ENCODE results near the gene ACTN4.
"Not testable (repeated sequence)": the region's sequence is repeated elsewhere in the genome, so short reads cannot be mapped to it uniquely, and the experiment has no call there.

Gene ACTN4

DNA sequence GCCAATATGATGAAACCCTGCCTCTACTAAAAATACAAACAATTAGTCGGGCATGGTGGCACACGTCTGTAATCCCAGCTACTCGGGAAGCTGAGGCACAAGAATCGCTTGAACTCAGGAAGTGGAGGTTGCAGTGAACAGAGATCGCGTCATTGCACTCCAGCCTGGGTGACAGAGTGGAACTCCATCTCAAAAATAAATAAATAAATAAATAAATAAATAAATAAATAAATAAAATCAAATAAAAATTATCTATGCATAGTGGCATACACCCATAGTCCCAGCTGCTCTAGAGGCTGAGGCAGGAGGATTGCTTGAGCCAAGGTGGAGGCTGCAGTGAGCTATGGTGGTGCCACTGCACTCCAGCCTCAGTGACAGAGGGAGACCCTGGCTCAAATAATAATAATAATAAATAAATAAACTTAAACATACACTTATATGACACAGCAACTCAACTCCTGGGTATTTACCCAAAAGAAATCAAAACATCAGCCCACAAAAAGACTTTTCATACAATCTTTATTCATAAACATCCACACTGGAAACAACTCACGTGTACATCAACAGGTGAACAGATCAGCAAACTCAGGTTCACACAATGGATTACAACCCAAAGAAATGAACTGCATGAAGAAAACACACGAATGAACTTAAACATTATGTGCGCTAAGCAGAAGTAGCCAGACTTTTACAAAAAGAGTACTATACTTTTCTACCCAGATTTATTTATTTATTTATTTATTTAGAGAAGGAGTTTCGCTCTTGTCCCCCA, 119.0 kb downstream of the ACTN4 start:
- no peak for DNase-seq (ENCODE audit: low read depth in 2 of 2)

GRCh38 chr19:38769635-38770211, 122.3 kb downstream of the ACTN4 start:
- peak; percentile 79 to 86 for DNase-seq (ENCODE audit: low read depth in 2 of 2)

GRCh38 chr19:38770228-38770948, 122.9 kb downstream of the ACTN4 start:
- not testable (repeated sequence) for DNase-seq (ENCODE audit: low read depth in 2 of 2)

DNA sequence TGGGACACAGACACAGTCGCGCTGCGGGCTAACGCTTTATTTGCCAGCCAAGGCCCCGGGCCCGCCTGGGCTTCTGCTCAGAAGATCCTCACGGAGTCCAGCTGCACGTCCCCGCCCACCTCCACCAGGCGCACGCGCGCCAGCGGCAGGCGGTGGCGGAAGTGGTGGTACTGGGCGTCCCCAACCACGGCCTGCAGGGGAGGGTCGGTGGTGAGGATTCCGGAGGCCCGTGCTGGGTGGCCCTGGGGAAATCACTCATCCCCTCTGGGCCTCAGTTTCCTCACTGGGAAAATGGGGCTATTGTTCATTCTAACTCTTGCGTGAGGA, 123.5 kb downstream of the ACTN4 start:
- not testable (repeated sequence) for DNase-seq (ENCODE audit: low read depth in 2 of 2)

- DNase-seq (ENCODE audit: low read depth in 2 of 2): not testable (repeated sequence)
Observed at GRCh38 chr19:38771569-38771968, 124.1 kb downstream of the ACTN4 start.

DNA sequence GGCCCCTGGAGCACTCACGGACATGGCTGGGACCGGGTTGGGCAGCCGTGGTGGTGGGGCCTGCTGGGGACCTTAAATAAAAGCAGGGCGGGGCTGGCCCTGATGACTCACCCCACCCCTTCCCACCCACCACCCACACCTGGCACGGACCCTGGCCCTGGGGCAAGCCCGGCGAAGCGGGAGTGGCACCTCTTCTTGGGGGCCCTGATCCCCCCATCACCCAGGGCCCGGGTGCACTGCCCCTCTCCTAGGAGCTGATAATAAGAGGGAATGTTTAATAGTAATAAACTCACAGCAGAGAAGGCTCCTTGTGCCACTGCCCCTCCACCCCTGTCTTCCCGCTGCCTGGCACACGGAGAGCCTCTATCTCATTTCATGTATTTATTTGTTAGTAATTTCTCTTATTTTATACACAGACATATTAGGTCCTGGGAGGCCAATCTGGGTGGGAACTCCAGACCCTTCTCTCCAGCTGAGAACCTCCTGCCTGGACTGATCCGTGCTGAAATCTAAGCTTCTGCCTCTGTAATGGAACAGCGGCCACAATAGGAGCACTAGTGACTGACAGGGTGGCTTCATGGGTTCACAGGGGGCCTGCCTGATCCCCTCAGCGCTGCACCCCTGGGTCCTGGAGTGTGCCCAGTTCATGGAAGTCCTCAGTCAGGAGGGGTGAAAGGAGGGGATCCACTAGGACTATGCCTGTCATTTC, 126.2 kb downstream of the ACTN4 start, which contains the start of gene LGALS7:
Gene LGALS7, minus strand, starts transcription at position 49 of the 709 bp plus-strand sequence. Its CDS starts 25 bp downstream, at position 24.
- DNase-seq (ENCODE audit: low read depth in 2 of 2): no peak

DNA sequence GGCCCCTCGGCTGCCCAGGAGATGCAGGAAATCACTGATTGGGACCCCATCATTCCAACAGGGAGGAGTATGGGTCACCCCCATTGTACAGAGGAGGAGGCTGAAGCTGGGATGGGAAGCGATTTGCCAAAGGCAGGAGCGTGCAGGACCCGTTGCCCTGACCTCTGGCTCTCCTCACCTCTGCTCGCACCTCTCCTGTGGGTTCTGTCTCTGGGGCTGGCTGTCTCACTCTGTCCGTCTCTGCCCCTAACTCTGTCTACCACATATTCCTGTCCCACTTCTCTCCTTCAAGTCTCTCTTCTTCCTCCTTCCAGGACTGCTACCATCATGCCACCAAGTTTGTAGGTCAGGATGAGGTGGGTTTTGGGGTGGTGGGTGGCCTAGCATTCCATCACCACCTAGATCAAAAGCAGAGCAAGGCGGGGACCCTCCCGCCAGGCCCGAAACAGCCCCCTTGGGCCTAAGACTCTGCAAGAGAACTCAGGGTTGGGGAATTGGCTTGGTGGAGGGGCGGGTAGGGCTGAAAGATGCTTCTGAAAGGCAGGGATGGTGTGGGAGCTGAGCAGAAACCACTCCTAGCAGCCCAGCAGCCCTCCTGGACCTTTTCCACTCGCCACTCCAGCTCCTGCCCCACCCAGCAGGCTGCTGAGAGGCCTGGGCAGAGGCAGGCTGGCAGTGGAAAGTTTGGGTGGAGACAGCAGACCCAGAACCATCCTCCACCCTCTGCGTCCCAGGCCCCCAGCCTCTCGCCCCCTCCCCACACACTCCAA, 126.9 kb downstream of the ACTN4 start:
- no peak for DNase-seq (ENCODE audit: low read depth in 2 of 2)

GRCh38 chr19:38778733-38779132, 131.3 kb downstream of the ACTN4 start:
- no peak for DNase-seq (ENCODE audit: low read depth in 2 of 2)

- no peak for DNase-seq (ENCODE audit: low read depth in 2 of 2)
Observed at GRCh38 chr19:38780443-38780842, 133.0 kb downstream of the ACTN4 start.

- no peak for DNase-seq (ENCODE audit: low read depth in 2 of 2)
Observed at GRCh38 chr19:38781058-38781457, 133.6 kb downstream of the ACTN4 start.

Measured in activated CD4-positive, alpha-beta T cell treated with anti-CD3 and anti-CD28 coated beads for 24 hours (primary cell).